HEK293 (cell line): Measurements from ENCODE around the gene TTC12.

ENCODE experiments used
- CTCF ChIA-PET: fragments of 350-600 bp; formaldehyde crosslinking; extraction: SDS; loops from one replicate; lab custom pipeline; 2021; ENCODE audit warnings: antibody characterized with exemption; lab: Yijun Ruan, JAX
- POLR2A ChIA-PET: fragments of 300-600 bp; formaldehyde crosslinking; extraction: SDS; loops from one replicate; lab custom pipeline; 2020; ENCODE audit warnings: antibody characterized with exemption, inconsistent platforms; lab: Yijun Ruan, JAX
- H3K27ac ChIP-seq: fragments of 200-500 bp; sonication (Bioruptor generic); 2 replicates; pipeline ENCODE4 v1.5.1; 2014; ENCODE audit warnings: low read depth, low read length, control low read depth, inconsistent platforms; ENCODE audit errors: extremely low read depth
- H3K36me3 ChIP-seq, 2 experiments: fragments of 200-500 bp in 1 of 2; sonication (Bioruptor generic) in 1 of 2; 1 replicate in 1 of 2; 2 replicates in 1 of 2; pipeline ENCODE4 v1.5.1; 2014 to 2017; ENCODE audit warnings: inconsistent platforms in 2 of 2, low read length in 2 of 2; ENCODE audit not compliant: control insufficient read depth in 2 of 2, insufficient read depth in 1 of 2
- H3K4me1 ChIP-seq: fragments of 200-500 bp; sonication (Bioruptor generic); 2 replicates; pipeline ENCODE4 v1.5.1; 2014; ENCODE audit warnings: mild to moderate bottlenecking, low read length, inconsistent platforms; ENCODE audit not compliant: control insufficient read depth, insufficient read depth
- H3K4me3 ChIP-seq: 2 replicates; pipeline ENCODE4 v1.5.1; 2011; ENCODE audit warnings: low read depth, mild to moderate bottlenecking, control low read depth, low read length, moderate library complexity
- H3K9me3 ChIP-seq: fragments of 200-500 bp; sonication (Bioruptor generic); 2 replicates; pipeline ENCODE4 v1.5.1; 2014; ENCODE audit warnings: low read depth, low read length, inconsistent platforms; ENCODE audit not compliant: control insufficient read depth, insufficient read depth
- FEZF1 ChIP-seq: fragments of 450-650 bp; formaldehyde crosslinking; IDR thresholded peaks from 2 replicates; pipeline ENCODE4 v1.5.1; 2016; ENCODE audit warnings: missing biosample characterization, missing genetic modification characterization
- GLIS1 ChIP-seq: fragments of 450-650 bp; formaldehyde crosslinking; IDR thresholded peaks from 2 replicates; pipeline ENCODE4 v1.5.1; 2016; ENCODE audit warnings: missing biosample characterization, missing genetic modification characterization
- KLF9 ChIP-seq: fragments of 450-650 bp; formaldehyde crosslinking; IDR thresholded peaks from 2 replicates; pipeline ENCODE4 v1.5.1; 2016; ENCODE audit warnings: missing biosample characterization, missing genetic modification characterization, low read depth
- MEIS1 ChIP-seq: sonication (generic); formaldehyde crosslinking; IDR thresholded peaks from 2 replicates; pipeline ENCODE4 v1.8.1; 2022; ENCODE audit warnings: missing genetic modification reagents, mild to moderate bottlenecking, borderline replicate concordance
- YY2 ChIP-seq: fragments of 450-650 bp; formaldehyde crosslinking; IDR thresholded peaks from 2 replicates; pipeline ENCODE4 v1.5.1; 2016; ENCODE audit warnings: missing biosample characterization, missing genetic modification characterization
- ZNF174 ChIP-seq: fragments of 450-650 bp; formaldehyde crosslinking; IDR thresholded peaks from 2 replicates; pipeline ENCODE4 v1.5.0; 2017; ENCODE audit warnings: missing biosample characterization, mild to moderate bottlenecking, missing genetic modification characterization
- ZNF175 ChIP-seq: fragments of 450-650 bp; formaldehyde crosslinking; IDR thresholded peaks from 2 replicates; pipeline ENCODE4 v1.5.1; 2016; ENCODE audit warnings: missing biosample characterization, missing genetic modification characterization
- ZNF274 ChIP-seq, 2 experiments: fragments of 200-500 bp in 1 of 2; fragments of 450-650 bp in 1 of 2; sonication (Bioruptor generic) in 1 of 2; formaldehyde crosslinking in 1 of 2; IDR thresholded peaks; 2 replicates each; pipeline versions ENCODE4 v1.5.1 to v1.6.1; 2014 to 2016; ENCODE audit warnings: borderline replicate concordance in 1 of 2, inconsistent platforms in 1 of 2, low read length in 1 of 2, missing biosample characterization in 1 of 2, missing genetic modification characterization in 1 of 2
- ZNF341 ChIP-seq: fragments of 450-650 bp; formaldehyde crosslinking; IDR thresholded peaks from 2 replicates; pipeline ENCODE4; 2016; ENCODE audit warnings: low read depth, missing biosample characterization, missing genetic modification characterization
- ZNF366 ChIP-seq: fragments of 450-650 bp; formaldehyde crosslinking; conservative IDR thresholded peaks from 2 replicates; pipeline ENCODE4 v1.5.1; 2016; ENCODE audit warnings: missing biosample characterization, missing genetic modification characterization
- ZNF391 ChIP-seq: fragments of 450-650 bp; formaldehyde crosslinking; IDR thresholded peaks from 2 replicates; pipeline ENCODE4 v1.5.1; 2016; ENCODE audit warnings: low read depth, missing biosample characterization, missing genetic modification characterization, borderline replicate concordance
- ZNF514 ChIP-seq: fragments of 450-650 bp; formaldehyde crosslinking; IDR thresholded peaks from 2 replicates; pipeline ENCODE4 v1.5.1; 2016; ENCODE audit warnings: missing biosample characterization, missing genetic modification characterization
- ZNF558 ChIP-seq: fragments of 450-650 bp; formaldehyde crosslinking; IDR thresholded peaks from 2 replicates; pipeline ENCODE4 v1.5.1; 2016; ENCODE audit warnings: missing biosample characterization, missing genetic modification characterization
- ZNF654 ChIP-seq: fragments of 450-650 bp; formaldehyde crosslinking; IDR thresholded peaks from 2 replicates; pipeline ENCODE4 v1.5.1; 2016; ENCODE audit warnings: low read depth, missing biosample characterization, missing genetic modification characterization
- ZNF677 ChIP-seq: fragments of 450-650 bp; IDR thresholded peaks from 2 replicates; pipeline ENCODE4 v1.5.0; 2018; ENCODE audit warnings: missing biosample characterization, mild to moderate bottlenecking, missing genetic modification characterization, moderate library complexity
- TF ChIP-seq, protein P1 (sequence below): fragments of 450-650 bp; formaldehyde crosslinking; IDR thresholded peaks from 2 replicates; pipeline ENCODE4 v1.5.1; 2016; ENCODE audit warnings: missing biosample characterization, missing genetic modification characterization
- TF ChIP-seq, protein P2 (sequence below): fragments of 450-650 bp; formaldehyde crosslinking; IDR thresholded peaks from 2 replicates; pipeline ENCODE4 v1.5.1; 2016; ENCODE audit warnings: missing biosample characterization, missing genetic modification characterization, borderline replicate concordance
- TF ChIP-seq, protein P3 (sequence below): fragments of 450-650 bp; formaldehyde crosslinking; IDR thresholded peaks from 2 replicates; pipeline ENCODE4 v1.5.1; 2016; ENCODE audit warnings: missing biosample characterization, missing genetic modification characterization
- TF ChIP-seq, protein P4 (sequence below): fragments of 450-650 bp; formaldehyde crosslinking; IDR thresholded peaks from 2 replicates; pipeline ENCODE4 v1.5.1; 2016; ENCODE audit warnings: missing biosample characterization, missing genetic modification characterization

The TTC12 gene

DNA sequence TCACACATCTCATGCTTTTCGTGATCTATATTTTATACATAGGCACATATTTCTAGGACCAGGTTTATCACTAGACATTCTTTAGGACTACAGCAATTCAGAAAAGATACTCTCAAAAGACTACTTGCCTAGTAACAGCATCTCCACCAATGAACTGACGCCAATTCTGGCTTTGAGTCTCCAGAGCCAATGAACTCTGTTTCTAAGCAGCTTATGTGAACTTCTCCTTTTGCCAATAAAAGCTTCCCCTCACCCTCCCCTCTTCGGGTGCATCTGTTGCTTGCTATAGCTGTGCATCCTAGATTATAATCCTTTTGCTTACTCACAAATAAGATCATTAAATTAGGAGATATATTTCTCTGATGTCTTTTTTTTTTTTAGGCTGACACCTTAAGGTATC, 61.8 kb downstream of the TTC12 start:
- POLR2A ChIA-PET = no interaction called here
- no peak for TF ChIP-seq KLF9
- TF ChIP-seq, protein P1, sequence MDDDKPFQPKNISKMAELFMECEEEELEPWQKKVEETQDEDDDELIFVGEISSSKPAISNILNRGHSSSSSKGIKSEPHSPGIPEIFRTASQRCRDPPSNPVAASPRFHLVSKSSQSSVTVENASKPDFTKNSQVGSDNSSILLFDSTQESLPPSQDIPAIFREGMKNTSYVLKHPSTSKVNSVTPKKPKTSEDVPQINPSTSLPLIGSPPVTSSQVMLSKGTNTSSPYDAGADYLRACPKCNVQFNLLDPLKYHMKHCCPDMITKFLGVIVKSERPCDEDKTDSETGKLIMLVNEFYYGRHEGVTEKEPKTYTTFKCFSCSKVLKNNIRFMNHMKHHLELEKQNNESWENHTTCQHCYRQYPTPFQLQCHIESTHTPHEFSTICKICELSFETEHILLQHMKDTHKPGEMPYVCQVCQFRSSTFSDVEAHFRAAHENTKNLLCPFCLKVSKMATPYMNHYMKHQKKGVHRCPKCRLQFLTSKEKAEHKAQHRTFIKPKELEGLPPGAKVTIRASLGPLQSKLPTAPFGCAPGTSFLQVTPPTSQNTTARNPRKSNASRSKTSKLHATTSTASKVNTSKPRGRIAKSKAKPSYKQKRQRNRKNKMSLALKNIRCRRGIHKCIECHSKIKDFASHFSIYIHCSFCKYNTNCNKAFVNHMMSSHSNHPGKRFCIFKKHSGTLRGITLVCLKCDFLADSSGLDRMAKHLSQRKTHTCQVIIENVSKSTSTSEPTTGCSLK (tag by site-specific recombination) = no peak
- no peak for TF ChIP-seq ZNF341
- TF ChIP-seq ZNF175 = no peak
- TF ChIP-seq, protein P2, sequence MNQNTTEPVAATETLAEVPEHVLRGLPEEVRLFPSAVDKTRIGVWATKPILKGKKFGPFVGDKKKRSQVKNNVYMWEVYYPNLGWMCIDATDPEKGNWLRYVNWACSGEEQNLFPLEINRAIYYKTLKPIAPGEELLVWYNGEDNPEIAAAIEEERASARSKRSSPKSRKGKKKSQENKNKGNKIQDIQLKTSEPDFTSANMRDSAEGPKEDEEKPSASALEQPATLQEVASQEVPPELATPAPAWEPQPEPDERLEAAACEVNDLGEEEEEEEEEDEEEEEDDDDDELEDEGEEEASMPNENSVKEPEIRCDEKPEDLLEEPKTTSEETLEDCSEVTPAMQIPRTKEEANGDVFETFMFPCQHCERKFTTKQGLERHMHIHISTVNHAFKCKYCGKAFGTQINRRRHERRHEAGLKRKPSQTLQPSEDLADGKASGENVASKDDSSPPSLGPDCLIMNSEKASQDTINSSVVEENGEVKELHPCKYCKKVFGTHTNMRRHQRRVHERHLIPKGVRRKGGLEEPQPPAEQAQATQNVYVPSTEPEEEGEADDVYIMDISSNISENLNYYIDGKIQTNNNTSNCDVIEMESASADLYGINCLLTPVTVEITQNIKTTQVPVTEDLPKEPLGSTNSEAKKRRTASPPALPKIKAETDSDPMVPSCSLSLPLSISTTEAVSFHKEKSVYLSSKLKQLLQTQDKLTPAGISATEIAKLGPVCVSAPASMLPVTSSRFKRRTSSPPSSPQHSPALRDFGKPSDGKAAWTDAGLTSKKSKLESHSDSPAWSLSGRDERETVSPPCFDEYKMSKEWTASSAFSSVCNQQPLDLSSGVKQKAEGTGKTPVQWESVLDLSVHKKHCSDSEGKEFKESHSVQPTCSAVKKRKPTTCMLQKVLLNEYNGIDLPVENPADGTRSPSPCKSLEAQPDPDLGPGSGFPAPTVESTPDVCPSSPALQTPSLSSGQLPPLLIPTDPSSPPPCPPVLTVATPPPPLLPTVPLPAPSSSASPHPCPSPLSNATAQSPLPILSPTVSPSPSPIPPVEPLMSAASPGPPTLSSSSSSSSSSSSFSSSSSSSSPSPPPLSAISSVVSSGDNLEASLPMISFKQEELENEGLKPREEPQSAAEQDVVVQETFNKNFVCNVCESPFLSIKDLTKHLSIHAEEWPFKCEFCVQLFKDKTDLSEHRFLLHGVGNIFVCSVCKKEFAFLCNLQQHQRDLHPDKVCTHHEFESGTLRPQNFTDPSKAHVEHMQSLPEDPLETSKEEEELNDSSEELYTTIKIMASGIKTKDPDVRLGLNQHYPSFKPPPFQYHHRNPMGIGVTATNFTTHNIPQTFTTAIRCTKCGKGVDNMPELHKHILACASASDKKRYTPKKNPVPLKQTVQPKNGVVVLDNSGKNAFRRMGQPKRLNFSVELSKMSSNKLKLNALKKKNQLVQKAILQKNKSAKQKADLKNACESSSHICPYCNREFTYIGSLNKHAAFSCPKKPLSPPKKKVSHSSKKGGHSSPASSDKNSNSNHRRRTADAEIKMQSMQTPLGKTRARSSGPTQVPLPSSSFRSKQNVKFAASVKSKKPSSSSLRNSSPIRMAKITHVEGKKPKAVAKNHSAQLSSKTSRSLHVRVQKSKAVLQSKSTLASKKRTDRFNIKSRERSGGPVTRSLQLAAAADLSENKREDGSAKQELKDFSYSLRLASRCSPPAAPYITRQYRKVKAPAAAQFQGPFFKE = no peak
- no peak for TF ChIP-seq ZNF174
- TF ChIP-seq ZNF514 (tag by site-specific recombination) = no peak
- no peak for TF ChIP-seq ZNF654 (tag by site-specific recombination)
- TF ChIP-seq ZNF391 (tag by site-specific recombination) = no peak
- TF ChIP-seq GLIS1 (tag by site-specific recombination) = no peak
- TF ChIP-seq, protein P3, sequence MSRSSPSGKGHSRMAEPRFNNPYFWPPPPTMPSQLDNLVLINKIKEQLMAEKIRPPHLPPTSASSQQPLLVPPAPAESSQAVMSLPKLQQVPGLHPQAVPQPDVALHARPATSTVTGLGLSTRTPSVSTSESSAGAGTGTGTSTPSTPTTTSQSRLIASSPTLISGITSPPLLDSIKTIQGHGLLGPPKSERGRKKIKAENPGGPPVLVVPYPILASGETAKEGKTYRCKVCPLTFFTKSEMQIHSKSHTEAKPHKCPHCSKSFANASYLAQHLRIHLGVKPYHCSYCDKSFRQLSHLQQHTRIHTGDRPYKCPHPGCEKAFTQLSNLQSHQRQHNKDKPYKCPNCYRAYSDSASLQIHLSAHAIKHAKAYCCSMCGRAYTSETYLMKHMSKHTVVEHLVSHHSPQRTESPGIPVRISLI (tag by site-specific recombination) = no peak
- TF ChIP-seq FEZF1 = no peak
- Histone ChIP-seq H3K27ac (no peak overlapping the region), H3K4me1 (no peaks in the 10 kb centered on the region), H3K9me3 (no peaks in the 10 kb centered on the region), H3K4me3 (no peak overlapping the region), H3K36me3 (no peaks in the 10 kb centered on the region)
- CTCF ChIA-PET = interaction anchor here (0.8 kb wide), 1 partner anchor 44 kb away, joined by 3 read pairs; no protein-coding TSS in a partner anchor

DNA sequence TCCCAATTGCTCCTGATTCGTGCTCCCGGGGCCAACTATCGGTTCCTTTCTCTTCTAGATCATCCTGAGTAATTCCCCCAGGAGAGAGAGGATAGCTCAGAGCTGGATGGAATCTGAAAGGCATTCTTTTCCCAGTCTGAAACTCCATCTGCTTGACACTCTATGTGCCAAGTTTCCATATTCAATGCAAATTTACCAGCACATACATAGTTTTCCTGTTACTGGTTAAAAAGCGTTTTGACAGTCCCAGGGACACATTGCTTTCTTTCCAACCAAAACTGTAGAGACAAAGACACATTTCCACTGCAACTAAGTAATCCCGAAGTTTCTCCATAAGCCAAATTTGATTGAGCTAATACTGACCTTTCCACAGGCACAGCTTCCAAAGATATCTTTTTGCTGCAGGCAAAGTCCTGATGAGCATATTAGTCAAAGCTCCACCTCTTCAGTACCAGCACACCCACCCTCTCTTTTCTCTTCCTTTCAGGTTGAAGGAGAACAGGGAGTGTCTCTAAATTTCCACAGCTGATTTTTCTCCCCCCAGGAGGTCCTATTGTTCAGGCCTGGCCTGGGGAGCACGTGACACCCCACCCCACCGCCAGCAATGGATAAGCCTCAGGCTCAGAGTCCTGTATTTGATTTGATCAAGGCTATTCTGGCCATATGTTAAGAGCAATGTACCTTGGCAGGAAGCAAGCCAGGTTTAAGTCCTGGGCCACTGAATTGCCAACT, 63.5 kb downstream of the TTC12 start:
- Histone ChIP-seq H3K4me3 (no peak overlapping the region), H3K27ac (no peak overlapping the region), H3K4me1 (no peaks in the 10 kb centered on the region), H3K9me3 (no peaks in the 10 kb centered on the region), H3K36me3 (no peaks in the 10 kb centered on the region)
- ChIA-PET POLR2A (no interaction called here), CTCF (no interaction called here)
- TF ChIP-seq ZNF274 (IDR thresholded peaks at IDR 0.05; ENCODE audit: low read length) (no peak), ZNF274 (tag by site-specific recombination; IDR thresholded peaks at IDR 0.05; ENCODE audit: borderline replicate concordance) (no peak), ZNF558 (tag by site-specific recombination) (no peak), ZNF366 (no peak), ZNF677 (tag by site-specific recombination) (no peak), MEIS1 (CRISPR knock-in tag) (no peak), YY2 (tag by site-specific recombination) (no peak)
- TF ChIP-seq, protein P4, sequence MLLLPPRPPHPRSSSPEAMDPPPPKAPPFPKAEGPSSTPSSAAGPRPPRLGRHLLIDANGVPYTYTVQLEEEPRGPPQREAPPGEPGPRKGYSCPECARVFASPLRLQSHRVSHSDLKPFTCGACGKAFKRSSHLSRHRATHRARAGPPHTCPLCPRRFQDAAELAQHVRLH (tag by site-specific recombination) = no peak
